Measurements from ENCODE around the gene DPH1.

The DPH1 gene

GRCh38 chr17:2027528-2028233 lies 2.3 kb upstream of the DPH1 start:
- DNase-seq (ENCODE audit: low read depth), result no peak

- DNase-seq (ENCODE audit: low read depth), result no peak
Measured at GRCh38 chr17:2028234-2028614, 1.7 kb upstream of the DPH1 start.

- DNase-seq (ENCODE audit: low read depth), result no peak
Measured at GRCh38 chr17:2028737-2029136, 1.2 kb upstream of the DPH1 start.

GRCh38 chr17:2030779-2031163 lies 818 bp downstream of the DPH1 start:
- DNase-seq (ENCODE audit: low read depth), result peak; percentile 79

- DNase-seq (ENCODE audit: low read depth), result no peak
Measured at GRCh38 chr17:2033153-2033552, 3.2 kb downstream of the DPH1 start.

GRCh38 chr17:2034157-2034556 lies 4.2 kb downstream of the DPH1 start:
- no peak for DNase-seq (ENCODE audit: low read depth)

- DNase-seq (ENCODE audit: low read depth), result no peak
Measured at GRCh38 chr17:2034806-2035540, 5.0 kb downstream of the DPH1 start.

GRCh38 chr17:2035541-2036488 lies 5.9 kb downstream of the DPH1 start:
- DNase-seq (ENCODE audit: low read depth), result no peak

GRCh38 chr17:2037155-2037554 lies 7.2 kb downstream of the DPH1 start:
- no peak for DNase-seq (ENCODE audit: low read depth)

- DNase-seq (ENCODE audit: low read depth), result no peak
Measured at GRCh38 chr17:2040219-2040827, 10.4 kb downstream of the DPH1 start.

GRCh38 chr17:2040942-2041560 lies 11.1 kb downstream of the DPH1 start:
- no peak for DNase-seq (ENCODE audit: low read depth)

GRCh38 chr17:2041561-2042389 lies 11.8 kb downstream of the DPH1 start, which contains the start of gene OVCA2:
Gene OVCA2 (plus strand): TSS chr17:2042022. CDS start chr17:2042048, 26 bp downstream.
- DNase-seq (ENCODE audit: low read depth), result no peak

- no peak for DNase-seq (ENCODE audit: low read depth)
Measured at GRCh38 chr17:2042390-2042847, 12.5 kb downstream of the DPH1 start.

- DNase-seq (ENCODE audit: low read depth), result no peak
Measured at GRCh38 chr17:2042933-2043332, 13.0 kb downstream of the DPH1 start.

- no peak for DNase-seq (ENCODE audit: low read depth)
Measured at GRCh38 chr17:2043785-2044184, 13.8 kb downstream of the DPH1 start.

GRCh38 chr17:2044263-2044894 lies 14.4 kb downstream of the DPH1 start:
- DNase-seq (ENCODE audit: low read depth), result no peak

- DNase-seq (ENCODE audit: low read depth), result no peak
Measured at GRCh38 chr17:2047590-2047989, 17.6 kb downstream of the DPH1 start.

GRCh38 chr17:2048805-2049204 lies 18.9 kb downstream of the DPH1 start:
- DNase-seq (ENCODE audit: low read depth), result no peak

- DNase-seq (ENCODE audit: low read depth), result no peak
Measured at GRCh38 chr17:2049333-2050299, 19.7 kb downstream of the DPH1 start.

All from non-pigmented ciliary epithelial cell (primary cell).